Activated CD8-positive, alpha-beta memory T cell treated with anti-CD3 and anti-CD28 coated beads, Interleukin-2, amount 50 U/mL, for 24 hours (primary cell): ENCODE data around the gene ZNF777.

ENCODE experiments used
- DNase-seq: peaks from one replicate; pipeline ENCODE4 v3.0.0-alpha.2; 2020; ENCODE audit errors: extremely low read depth

The ZNF777 gene

DNA sequence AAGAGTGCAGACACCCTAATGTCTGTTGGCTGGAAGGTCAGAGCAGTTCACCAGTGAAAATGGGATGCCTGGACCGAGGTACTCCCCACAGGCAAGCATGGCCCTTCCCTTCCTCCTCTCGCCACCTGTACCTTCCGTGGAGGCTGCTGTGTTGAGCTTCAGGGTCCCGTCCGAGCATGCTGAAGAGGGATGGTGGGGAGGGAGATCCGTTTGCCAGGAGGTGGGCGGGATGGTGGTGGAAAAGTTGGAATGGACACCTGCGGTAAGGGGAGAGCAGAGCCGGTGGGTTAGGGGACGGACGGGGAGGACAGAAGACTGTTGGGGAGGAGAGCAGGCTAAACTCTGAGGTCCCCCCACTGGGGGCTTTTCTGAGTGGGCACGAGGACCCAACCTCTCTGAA is 15.9 kb upstream of the ZNF777 start:
- no peak for DNase-seq

- DNase-seq, result no peak
Observed at GRCh38 chr7:149475121-149476045, 14.5 kb upstream of the ZNF777 start.

- no peak for DNase-seq
Observed at GRCh38 chr7:149474309-149475120, 13.7 kb upstream of the ZNF777 start.

GRCh38 chr7:149473251-149473650 is 12.4 kb upstream of the ZNF777 start:
- no peak for DNase-seq

GRCh38 chr7:149471289-149471953 is 10.6 kb upstream of the ZNF777 start:
- DNase-seq, result no peak

- no peak for DNase-seq
Observed at GRCh38 chr7:149469806-149470205, 8.9 kb upstream of the ZNF777 start.

DNA sequence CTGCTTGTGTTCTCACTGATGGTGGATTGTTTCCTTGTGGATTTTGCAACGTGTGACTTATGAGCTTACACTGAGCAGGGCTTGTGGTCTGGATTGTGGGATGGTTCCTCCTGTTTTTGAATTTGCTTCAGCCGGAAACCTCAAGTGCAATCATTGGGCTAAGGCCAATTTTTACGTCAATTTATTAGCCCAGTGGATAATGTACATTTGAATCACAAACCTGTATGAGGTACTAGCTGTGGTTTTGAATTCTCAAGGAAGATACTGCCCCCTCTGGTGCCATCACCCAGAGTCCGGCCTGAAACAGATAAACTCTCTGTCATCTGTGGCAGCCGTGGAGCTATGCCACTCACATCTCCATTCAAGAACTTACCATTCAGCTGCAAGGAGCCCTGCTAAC is 7.3 kb upstream of the ZNF777 start:
- no peak for DNase-seq

GRCh38 chr7:149467321-149467859 is 6.5 kb upstream of the ZNF777 start:
- DNase-seq, result no peak

GRCh38 chr7:149466364-149466763 is 5.5 kb upstream of the ZNF777 start:
- no peak for DNase-seq

- no peak for DNase-seq
Observed at GRCh38 chr7:149463500-149464161, 2.8 kb upstream of the ZNF777 start.

GRCh38 chr7:149462101-149462520 is 1.2 kb upstream of the ZNF777 start:
- no peak for DNase-seq

- DNase-seq, result no peak
Observed at GRCh38 chr7:149459540-149460452, 1.1 kb downstream of the ZNF777 start.

DNA sequence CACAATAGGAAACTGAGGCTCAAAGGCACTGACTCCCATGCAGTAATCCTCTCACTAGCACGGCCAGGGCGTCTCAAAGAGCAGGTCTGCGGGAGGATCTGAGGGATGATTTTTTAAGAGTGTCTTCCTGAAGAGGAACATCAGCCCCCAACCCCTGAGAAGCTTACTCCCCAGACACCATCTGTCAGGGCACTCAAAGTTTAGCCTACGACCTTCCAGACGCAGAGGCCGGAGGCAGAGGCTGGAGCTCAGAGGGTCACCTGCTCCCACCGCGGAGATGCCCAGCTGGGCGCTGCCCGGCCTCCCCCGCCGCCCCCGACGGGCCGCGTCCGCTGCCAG is 1.7 kb downstream of the ZNF777 start:
- no peak for DNase-seq

DNA sequence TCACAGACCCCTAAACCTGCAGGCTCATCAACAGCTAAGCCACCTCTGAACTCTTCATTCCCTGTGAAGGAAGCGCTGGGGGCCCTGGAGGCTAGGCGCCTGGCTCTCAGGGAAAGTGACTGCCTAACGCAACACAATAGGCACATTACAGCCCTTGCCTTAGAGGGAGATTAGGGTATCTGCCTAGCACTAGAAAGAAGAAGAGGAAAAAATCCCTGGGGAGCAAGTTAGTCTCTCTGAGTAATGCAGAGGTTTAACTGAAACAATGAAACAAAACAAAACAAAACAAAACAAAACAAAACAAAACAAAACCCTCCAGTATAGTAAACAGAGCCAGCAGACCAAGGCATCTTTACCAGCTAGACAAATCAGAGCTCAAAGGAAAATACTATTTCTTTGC is 2.6 kb downstream of the ZNF777 start:
- no peak for DNase-seq

- DNase-seq, result no peak
Observed at GRCh38 chr7:149457766-149458165, 3.1 kb downstream of the ZNF777 start.

DNA sequence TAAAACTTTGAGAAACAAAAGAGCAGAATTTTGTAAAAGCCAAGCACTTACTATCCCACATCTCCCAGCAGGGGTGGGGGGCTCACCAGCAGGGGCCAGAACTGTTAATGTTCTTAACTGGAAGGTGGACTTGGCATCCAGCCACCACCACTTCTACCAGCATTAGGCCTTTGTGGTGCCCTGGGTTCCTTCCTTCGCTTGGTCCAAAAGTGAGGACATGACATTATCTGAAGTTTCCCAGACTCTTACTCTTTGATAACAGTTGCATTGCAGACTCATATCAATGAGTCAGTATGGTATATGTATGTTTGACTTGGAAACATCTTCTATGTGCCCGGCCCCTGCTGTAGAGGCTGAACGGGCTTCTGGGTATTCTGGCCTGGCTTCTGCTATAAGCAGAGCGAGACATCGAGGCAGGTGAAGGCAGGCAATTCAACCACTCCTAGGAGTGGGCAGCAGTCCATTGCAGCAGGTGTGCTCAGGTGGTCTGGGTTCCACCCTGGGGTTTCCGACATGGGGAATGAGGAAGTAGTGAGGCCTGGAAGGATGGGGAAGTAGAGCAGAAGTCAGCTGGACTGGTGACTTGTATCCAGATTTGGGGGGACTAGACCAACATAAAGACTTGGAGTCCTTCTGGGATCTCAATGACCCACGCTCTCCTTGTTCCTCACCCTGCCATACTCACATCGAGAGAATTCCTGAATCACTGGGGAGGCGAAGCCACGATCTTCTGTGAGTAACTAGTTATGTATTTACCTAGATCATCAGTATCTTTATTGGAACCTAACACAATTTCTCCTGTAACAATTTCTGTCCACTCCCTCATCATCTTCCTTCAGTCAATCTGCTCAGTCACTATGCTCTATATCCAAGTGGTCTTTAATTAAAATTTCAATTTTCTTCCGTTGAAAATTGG is 4.1 kb downstream of the ZNF777 start:
- no peak for DNase-seq

GRCh38 chr7:149455175-149455950 is 5.5 kb downstream of the ZNF777 start:
- no peak for DNase-seq

DNA sequence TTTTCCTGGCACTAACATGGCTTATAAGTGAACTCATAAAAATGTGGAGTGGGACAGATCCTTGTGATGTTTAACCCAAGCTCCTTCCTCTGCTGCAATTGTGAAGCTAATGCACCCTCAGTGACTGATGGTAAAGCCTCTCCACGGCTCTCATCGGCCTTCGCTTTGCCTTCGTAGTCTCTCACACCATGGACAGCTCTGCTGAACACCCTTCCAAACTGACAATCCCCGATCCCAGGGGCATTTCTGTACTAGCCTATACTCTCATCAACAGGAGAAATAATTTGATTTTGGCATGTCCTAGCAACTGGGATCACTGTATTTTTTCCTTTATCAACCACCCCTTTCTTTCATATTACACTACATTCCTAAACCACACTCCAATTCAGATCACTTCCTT is 6.1 kb downstream of the ZNF777 start:
- DNase-seq, result no peak

DNA sequence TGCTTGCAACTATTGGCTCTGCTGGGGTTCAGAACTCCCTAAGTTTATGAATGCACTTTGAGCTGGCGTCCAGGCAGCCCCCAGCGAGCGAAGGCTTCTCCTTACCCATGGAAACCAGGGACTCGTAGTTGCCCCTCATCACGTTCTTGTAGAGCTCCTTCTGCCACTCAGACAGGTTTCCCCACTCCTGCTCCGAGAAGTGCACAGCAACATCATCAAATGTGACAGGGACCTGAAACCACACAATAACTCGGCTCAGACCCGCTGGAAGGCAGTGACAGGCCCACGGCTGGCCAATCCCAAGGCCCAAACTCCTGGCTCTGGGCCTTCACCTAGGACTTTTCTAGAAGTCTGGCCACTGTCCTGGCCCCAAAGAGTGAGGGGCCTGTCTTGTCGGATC is 6.9 kb downstream of the ZNF777 start:
- DNase-seq, result no peak
